Heart right ventricle (tissue), 16 donors: Measurements from ENCODE around the gene TTC7B. TPM values are rescaled to one million over a fixed set of nuclear protein-coding genes. Genes with fewer than 3 reads are reported as not detected.

ENCODE experiments used
- ATAC-seq, 8 donors: fragments of 200-7000 bp; cut with Tn5 transposase; one replicate each; pipeline ENCODE4 v1.9.1; 2020; ENCODE audit warnings: mild to moderate bottlenecking in 8 of 8, moderate library complexity in 8 of 8, moderate number of reproducible peaks in 1 of 8
- DNase-seq, 2 donors: peaks; one replicate each; pipeline ENCODE4 v3.0.0-alpha.2; 2020
- H3K27ac ChIP-seq, 10 donors: fragments of 200-600 bp; sonication (generic) in 2 of 10; one replicate each; pipeline versions ENCODE4 v1.5.0 to v1.8.0; 2020 to 2022; ENCODE audit warnings: mild to moderate bottlenecking in 3 of 10
- H3K27me3 ChIP-seq, 7 donors: fragments of 200-600 bp; one replicate each; pipeline ENCODE4 v1.8.0; 2021 to 2022; ENCODE audit warnings: mild to moderate bottlenecking in 2 of 7
- H3K36me3 ChIP-seq, 9 donors: fragments of 200-600 bp; sonication (generic) in 1 of 9; one replicate each; pipeline versions ENCODE4 v1.5.0 to v1.8.0; 2020 to 2022; ENCODE audit warnings: mild to moderate bottlenecking in 2 of 9
- H3K4me1 ChIP-seq, 9 donors: fragments of 200-600 bp; sonication (generic) in 1 of 9; one replicate each; pipeline versions ENCODE4 v1.5.0 to v1.8.0; 2020 to 2022; ENCODE audit warnings: mild to moderate bottlenecking in 4 of 9
- H3K4me3 ChIP-seq, 10 donors: fragments of 200-600 bp; sonication (generic) in 2 of 10; one replicate each; pipeline versions ENCODE4 v1.5.0 to v1.8.0; 2020 to 2022; ENCODE audit warnings: mild to moderate bottlenecking in 7 of 10, moderate library complexity in 2 of 10
- H3K9me3 ChIP-seq, 11 donors: fragments of 200-600 bp in 10 of 11; sonication (generic) in 2 of 11; one replicate each; pipeline versions ENCODE4 v1.5.0 to v1.8.0; 2013 to 2022; ENCODE audit warnings: mild to moderate bottlenecking in 2 of 11, control low read depth in 1 of 11, moderate library complexity in 1 of 11
- CTCF ChIP-seq, 9 donors: fragments of 200-600 bp; sonication (generic) in 2 of 9; IDR thresholded peaks; one replicate each; pipeline versions ENCODE4 v1.5.0 to v1.8.0; 2021 to 2022; ENCODE audit warnings: antibody characterized with exemption in 9 of 9, mild to moderate bottlenecking in 5 of 9, moderate library complexity in 1 of 9
- WGBS, 2 donors: extraction: QIAGEN DNeasy Blood & Tissue Kit; methylation state at CpG; one replicate each; pipeline ENCODE4 v1.1.7; 2013; ENCODE audit warnings: inconsistent platforms in 1 of 2; 5-methylcytosine and 5-hydroxymethylcytosine counted together
- intact Hi-C, 10 donors: fragments of 100-400 bp; cut with DNase I; formaldehyde crosslinking; loops; one replicate each; pipeline versions ENCODE4 v1.11.1 to v1.14.2; 2022
- polyA plus RNA-seq, 2 donors: library from polyadenylated mRNA; stranded (reverse); fragments of 200-250 nt; gene quantifications; one replicate each; pipeline ENCODE4 v1.2.3, GENCODE V29; 2013
- total RNA-seq, 10 donors: library from RNA; stranded (reverse); fragmentation: NEBNext Ultra II Directional in 3 of 10; extraction: Animal tissue kit (Norgen Biotek cat#: 25700) in 3 of 10; gene quantifications; one replicate each; pipeline versions ENCODE4 v1.2.1 to v1.2.4, GENCODE V29; 2021 to 2023
- donor health status: Arrhythmogenic right ventricular cardiomyopathy.
- donor health status: ischemic (EF 13 %, LVEDD 7.1; RV severe dilation, severe dysfunction).
- donor health status: healthy with polysubstance abuse.
- donor health status: DM: no; HTN: yes; CAD: no.
- donor health status: DM: no; HTN: no; CAD: no.
- donor health status: ischemic (EF 25% LVEDD 6.9; RV normal size, moderate dysfunction).
- donor health status: ischemic (EF 25% LVEDD 5.7; RV mildly dilated, moderate dysfunction).
- donor health status: healthy.
- donor health status: DM: yes; HTN: yes; CAD: no.
- donor health status: Ischemic cardiomyopathy.
- donor health status: ischemic (EF 35%, LVEDD 5.7; RV mildly dilated, moderate dysfunction).
- donor health status: nonischemic (EF 11% LVEDD 7.7; RV severe dilation, severe dysfunction).
- donor health status: DM: yes; HTN: yes; CAD: no.
- donor health status: PGD.
- donor health status: ischemic (EF 29% LVEDD 5.4; RV normal size, mild dysfunction).
- donor health status: nonischemic (EF 23%, LVEDD 6.1; RV moderate dilation, normal function).

The TTC7B gene
- total and polyA plus RNA-seq, 12 donors = 23.0 to 79.4 (median 65.5) TPM

DNA sequence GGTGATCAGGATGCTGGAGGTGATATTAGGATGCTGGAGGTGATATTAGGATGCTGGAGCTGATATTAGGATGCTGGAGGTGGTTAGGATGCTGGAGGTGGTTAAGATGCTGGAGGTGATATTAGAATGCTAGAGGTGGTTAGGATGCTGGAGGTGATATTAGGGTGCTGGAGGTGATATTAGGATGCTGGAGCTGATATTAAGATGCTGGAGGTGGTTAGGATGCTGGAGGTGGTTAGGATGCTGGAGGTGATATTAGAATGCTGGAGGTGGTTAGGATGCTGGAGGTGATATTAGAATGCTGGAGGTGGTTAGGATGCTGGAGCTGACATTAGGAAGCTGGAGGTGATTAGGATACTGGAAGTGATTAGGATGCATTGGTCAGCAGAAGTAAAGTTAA, 318.0 kb downstream of the TTC7B start:
- Histone ChIP-seq H3K27ac (no peak overlapping the region), H3K27me3 (no peaks in the 10 kb centered on the region), H3K4me3 (no peak overlapping the region), H3K4me1 (peaks cover 0 to 10% (median 3%) of the 10 kb centered on the region in 9 donors), H3K9me3 (no peaks in the 10 kb centered on the region), H3K36me3 (no peaks in the 10 kb centered on the region)
- no peak for DNase-seq
- intact Hi-C loops = no loop called here
- TF ChIP-seq CTCF (IDR thresholded peaks at IDR 0.05) = no peak
- ATAC-seq = no peak

GRCh38 chr14:90496379-90496778, 319.9 kb downstream of the TTC7B start:
- Histone ChIP-seq H3K9me3 (no peaks in the 10 kb centered on the region), H3K4me3 (no peak overlapping the region), H3K27me3 (no peaks in the 10 kb centered on the region), H3K36me3 (no peaks in the 10 kb centered on the region), H3K4me1 (peaks cover 5 to 19% (median 11%) of the 10 kb centered on the region in 9 donors), H3K27ac (no peak overlapping the region)
- 71 to 79% methylated on average over 2 of the region's 2 CpGs for WGBS, 2 donors
- no peak for TF ChIP-seq CTCF (IDR thresholded peaks at IDR 0.05)
- DNase-seq (no peak), ATAC-seq (no peak)
- intact Hi-C loops = no loop called here

DNA sequence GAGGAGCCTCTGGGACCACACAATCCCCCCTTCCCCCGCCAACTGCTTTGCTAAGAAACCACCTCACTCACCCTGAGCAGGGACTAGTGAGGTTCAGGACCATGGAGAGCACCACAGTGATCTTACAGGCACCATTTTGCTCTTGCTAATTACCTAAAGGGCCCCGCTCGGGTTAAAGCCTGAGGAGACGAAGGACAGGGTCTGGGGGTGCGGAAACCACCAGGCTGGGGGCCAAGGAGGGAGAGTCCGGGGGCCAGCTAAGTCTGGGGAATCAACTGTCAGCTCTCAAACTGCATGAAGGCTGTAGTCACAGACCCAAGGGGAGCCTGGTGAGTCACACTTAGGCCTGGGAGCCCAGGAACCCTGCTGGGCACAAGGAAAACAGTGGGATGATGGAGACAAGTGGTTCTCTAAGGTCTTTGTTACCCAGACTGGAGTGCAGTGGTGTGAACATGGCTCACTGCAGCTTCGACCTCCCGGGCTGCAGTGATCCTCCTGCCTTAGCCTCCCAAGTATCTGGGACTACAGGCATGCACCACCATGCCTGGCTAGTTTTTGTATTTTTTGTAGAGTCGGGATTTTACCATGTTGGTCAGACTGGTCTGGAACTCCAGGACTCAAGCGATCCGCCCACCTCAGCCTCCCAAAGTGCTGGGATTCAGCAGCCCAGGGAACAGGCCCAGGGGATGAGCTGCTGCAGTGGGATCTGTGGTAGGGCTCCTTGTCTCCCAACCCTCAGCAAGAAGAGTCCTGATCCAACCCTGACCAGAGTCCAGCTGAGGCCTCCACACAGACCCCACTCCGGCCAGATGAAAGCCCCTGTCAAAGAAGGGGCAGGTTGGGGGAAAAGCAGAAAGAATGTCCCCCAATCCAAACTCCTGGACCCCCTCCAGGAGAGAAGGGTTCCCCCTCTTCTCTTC, 320.6 kb downstream of the TTC7B start:
- intact Hi-C loops = no loop called here
- no peaks in the 10 kb centered on the region for H3K9me3 ChIP-seq
- H3K27me3 ChIP-seq = no peaks in the 10 kb centered on the region
- peaks cover 9 to 19% (median 17%) of the 10 kb centered on the region in 9 donors for H3K4me1 ChIP-seq
- WGBS, 2 donors = 52 to 53% methylated on average over 12 of the region's 12 CpGs
- ATAC-seq = peak in 4 of 8 donors; percentile 32 to 56 (median 42)
- peak in 1 of 2 donors; percentile 73 for DNase-seq
- TF ChIP-seq CTCF (IDR thresholded peaks at IDR 0.05) = no peak
- H3K4me3 ChIP-seq = no peak overlapping the region
- H3K36me3 ChIP-seq = no peaks in the 10 kb centered on the region
- H3K27ac ChIP-seq = no peak overlapping the region

DNA sequence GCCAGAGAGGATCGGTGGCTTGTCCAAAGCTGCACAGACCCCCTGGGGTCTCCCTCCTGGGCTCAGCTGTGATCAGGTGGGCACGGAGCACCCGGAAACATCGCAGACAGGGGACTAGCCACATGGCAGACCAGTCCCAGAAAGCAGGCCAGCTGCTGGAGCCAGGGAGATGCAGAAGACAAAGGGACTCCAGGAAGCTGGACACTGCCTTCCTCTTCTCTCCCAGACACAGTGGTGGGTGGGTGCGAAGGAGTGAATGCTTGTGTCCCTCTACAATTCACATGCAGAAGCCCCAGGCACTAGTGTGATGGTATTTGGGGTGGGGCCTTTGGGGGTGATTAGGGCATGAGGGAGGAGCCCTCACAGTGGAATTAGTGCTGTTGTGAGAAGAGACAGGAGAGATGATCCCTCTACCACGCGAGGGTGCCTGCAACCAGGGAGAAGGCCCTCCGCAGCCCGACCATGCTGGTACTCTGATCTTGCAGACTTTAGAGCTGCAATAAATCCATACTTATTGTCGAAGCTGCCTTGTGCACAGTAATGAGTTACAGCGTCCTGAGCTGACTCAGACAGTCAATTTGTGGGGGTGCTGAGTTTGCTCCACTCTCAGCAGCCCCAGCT, 324.2 kb downstream of the TTC7B start:
- no peak overlapping the region for H3K4me3 ChIP-seq
- intact Hi-C loops = no loop called here
- 47 to 48% methylated on average over 11 of the region's 11 CpGs for WGBS, 2 donors
- H3K27ac ChIP-seq = peak overlapping the region in 4 of 10 donors; percentile 9 to 60 (median 34)
- DNase-seq (no peak), ATAC-seq (peak in 6 of 8 donors; percentile 9 to 46 (median 34))
- H3K9me3 ChIP-seq = no peaks in the 10 kb centered on the region
- no peaks in the 10 kb centered on the region for H3K36me3 ChIP-seq
- peaks cover 12 to 38% (median 24%) of the 10 kb centered on the region in 9 donors for H3K4me1 ChIP-seq
- H3K27me3 ChIP-seq = no peaks in the 10 kb centered on the region
- no peak for TF ChIP-seq CTCF (IDR thresholded peaks at IDR 0.05)
